D721Med (cell line): ENCODE measurements around the gene HJURP.

Experiments used
- DNase-seq: peaks from one replicate; pipeline ENCODE4 v3.0.0; 2011; ENCODE audit warnings: low spot score; ENCODE audit not compliant: insufficient read length
- FAIRE-seq: peaks from 2 replicates; lab custom pipeline; 2011; peaks lifted over from hg19 to GRCh38; lab: Jason Lieb, UNC
- TF ChIP-seq, protein P1 (sequence below): IDR thresholded peaks from 2 replicates; pipeline ENCODE4 v1.5.1; 2012; ENCODE audit warnings: mild to moderate bottlenecking, control low read depth; ENCODE audit not compliant: insufficient read depth; ENCODE audit errors: missing control alignments

HJURP gene

DNA sequence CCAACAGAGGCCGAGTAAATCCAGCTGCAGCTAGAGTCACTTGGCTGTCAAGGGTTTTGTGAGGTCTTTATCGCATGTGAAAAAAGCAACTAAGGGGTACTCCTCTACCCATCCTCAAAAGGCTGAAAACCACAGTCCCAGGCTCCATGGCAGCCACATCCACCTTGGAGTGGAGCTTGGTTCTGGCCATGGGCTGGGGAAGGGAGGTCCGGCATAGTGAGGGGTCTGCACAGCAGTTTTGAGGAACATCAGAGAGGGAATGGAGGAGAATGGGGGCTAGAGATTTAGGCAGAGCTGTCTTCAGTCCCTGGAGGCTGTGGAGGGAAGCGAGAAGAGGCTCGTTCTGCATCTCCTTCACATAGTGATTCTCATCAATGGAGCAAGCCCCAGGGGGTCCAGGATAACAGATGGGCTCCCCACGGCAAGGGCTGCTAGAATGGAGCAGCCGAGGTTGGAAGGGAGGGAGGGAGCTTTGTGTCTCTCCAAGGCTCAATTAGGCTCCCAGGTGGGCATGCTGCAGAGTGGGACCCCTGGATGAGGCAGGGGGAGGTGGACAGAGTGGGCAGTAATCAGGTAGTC is 55.2 kb downstream of the HJURP start:
- FAIRE-seq (no peak), DNase-seq (no peak)
- TF ChIP-seq, protein P1, sequence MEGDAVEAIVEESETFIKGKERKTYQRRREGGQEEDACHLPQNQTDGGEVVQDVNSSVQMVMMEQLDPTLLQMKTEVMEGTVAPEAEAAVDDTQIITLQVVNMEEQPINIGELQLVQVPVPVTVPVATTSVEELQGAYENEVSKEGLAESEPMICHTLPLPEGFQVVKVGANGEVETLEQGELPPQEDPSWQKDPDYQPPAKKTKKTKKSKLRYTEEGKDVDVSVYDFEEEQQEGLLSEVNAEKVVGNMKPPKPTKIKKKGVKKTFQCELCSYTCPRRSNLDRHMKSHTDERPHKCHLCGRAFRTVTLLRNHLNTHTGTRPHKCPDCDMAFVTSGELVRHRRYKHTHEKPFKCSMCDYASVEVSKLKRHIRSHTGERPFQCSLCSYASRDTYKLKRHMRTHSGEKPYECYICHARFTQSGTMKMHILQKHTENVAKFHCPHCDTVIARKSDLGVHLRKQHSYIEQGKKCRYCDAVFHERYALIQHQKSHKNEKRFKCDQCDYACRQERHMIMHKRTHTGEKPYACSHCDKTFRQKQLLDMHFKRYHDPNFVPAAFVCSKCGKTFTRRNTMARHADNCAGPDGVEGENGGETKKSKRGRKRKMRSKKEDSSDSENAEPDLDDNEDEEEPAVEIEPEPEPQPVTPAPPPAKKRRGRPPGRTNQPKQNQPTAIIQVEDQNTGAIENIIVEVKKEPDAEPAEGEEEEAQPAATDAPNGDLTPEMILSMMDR, result no peak

DNA sequence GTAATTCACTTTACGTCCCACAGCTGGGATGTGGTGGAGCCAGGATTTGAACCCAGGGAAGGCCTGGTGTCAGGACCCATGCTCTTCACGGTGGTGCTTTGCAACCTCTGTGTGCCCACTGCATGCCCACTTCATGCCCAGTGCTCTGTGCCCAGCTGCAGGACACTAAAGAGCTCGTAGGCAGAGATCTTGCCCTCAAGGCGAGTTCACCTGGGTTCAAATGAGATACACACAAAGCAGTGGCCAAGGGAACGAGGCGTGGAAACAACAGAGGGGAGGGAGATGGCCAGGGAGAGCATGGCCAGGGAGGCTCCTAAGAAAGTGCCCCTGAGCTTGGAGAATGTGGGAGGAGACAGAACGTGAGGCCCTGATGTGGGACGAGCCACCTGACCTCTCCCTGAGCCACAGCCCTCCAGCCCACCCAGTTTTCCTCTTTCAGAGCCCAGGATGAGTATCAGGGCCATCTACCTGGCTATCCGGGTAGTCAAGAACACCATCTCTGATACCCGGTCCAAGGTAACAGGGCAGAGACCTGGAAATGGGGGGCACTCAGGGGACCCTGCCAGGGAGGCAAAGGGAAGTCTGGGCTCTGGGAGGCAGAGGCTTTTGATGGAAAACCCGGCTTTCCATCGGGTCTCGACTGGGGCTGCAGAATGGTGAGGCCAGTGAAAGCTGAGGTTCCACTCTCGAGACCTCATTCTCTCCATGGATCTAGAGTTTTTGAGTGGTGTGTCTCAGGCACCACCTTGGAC is 55.8 kb downstream of the HJURP start:
- FAIRE-seq (no peak), DNase-seq (no peak)
- TF ChIP-seq, protein P1, result no peak

DNA sequence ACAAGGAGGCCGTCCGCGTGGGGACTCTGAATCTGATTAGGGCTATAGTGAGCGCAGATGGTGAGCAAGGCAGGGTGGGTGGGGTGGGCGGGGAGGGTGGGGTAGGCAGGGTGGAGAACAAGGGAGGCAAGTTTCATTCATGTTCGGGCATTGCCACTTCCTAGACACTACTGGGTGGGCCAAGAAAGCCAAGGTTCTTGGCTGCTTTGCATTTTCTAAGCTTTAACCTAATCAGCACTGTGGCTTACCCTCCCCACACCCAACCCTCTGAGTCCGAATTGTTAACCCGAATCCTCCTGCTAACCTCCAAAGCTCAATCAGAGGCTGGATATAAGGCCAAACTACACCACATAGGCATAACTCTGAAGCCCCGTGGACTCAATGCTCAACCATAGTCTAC is 58.1 kb downstream of the HJURP start:
- FAIRE-seq (no peak), DNase-seq (no peak)
- TF ChIP-seq, protein P1, result no peak

DNA sequence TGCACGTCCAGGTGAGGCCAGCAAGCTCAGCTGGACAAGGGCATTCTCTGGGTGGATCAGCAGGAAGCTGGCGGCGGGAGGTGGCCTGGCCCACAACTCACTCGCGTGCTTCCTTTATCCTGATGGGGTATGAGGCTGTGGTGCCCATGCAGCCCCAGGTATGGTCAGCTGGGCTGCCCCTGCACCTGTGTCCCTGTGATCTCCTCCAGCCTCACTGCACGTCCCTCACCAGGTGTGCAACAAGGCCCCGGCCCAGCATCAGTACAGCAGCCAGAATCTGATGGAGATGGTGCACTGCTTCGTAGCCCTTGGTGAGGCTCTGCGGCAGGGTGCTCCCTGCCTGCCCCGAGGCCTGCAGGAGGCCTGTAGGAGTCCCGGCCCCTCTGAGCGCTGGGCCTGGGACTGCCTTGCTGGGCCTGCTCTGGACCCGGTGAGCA is 58.6 kb downstream of the HJURP start:
- no peak for FAIRE-seq
- no peak for DNase-seq
- TF ChIP-seq, protein P1, result no peak

DNA sequence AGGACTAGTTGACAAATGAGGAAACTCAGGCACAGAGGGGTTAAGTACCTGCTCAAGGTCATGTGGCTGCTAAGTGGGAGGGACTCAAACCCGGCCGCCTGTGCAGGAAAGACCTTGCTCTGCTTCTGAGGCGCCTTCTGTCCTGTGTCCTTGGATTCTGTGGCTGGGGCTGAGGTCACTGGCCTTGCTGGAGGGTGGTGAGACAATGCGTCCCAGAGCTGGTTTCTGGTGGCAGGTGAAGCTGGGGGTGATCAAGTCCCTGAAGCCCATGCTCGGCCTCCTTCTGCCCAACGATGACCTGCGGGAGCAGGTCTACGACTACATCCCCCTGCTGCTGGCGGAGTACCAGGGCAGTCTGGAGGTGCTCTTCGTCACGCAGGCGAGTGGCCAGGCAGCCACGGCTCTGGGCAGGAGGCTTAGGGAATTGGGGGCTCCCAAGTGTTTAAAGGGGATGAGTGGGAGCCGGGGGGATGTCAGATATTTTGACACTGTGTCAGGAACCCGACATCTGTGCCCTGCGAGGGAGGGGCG is 60.1 kb downstream of the HJURP start:
- TF ChIP-seq, protein P1, result no peak
- FAIRE-seq (no peak), DNase-seq (no peak)

DNA sequence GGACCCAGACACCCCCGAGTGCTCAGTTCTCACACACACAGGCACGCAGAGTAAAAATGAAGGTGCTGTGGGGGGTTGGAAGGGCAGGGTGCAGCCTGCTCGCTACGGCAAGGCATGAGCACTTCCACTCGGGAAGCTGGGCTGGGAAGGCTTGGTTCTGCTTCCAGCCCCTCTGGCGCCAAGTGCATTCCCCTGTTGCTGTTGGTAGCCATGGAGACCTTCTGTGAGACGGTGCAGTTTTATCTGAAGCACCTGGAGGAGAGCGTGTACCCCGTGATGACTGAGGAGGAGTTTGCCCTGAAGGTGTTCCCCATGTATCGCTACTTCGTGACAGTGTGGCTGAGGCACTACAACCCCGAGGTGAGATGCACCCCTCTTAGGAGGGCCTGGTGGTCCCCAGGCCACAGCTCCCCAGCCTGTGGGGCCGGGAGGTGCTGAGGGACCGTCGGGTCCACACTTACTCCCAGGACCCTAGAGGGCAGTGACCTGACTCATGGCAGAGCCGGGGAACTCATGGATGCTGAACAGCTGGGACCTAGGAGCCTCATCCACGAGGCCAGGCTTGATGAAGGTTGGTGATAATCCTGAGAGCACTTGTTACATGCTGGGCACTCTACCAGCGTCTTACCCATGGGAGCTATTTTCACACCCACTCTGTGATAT is 60.7 kb downstream of the HJURP start:
- FAIRE-seq (no peak), DNase-seq (no peak)

More for the DNA sequence above, 60.7 kb downstream of the HJURP start:
- TF ChIP-seq, protein P1, result no peak
